H9 (cell line): ENCODE data around the gene SF3A2. TPM values are rescaled to one million over a fixed set of nuclear protein-coding genes. Genes with fewer than 3 reads are reported as not detected.

Experiments used
- DNase-seq: peaks from one replicate; pipeline ENCODE4 v3.0.0-alpha.2; 2017
- H2AFZ ChIP-seq: one replicate; pipeline ENCODE4 v1.6.1; 2013; ENCODE audit warnings: mild to moderate bottlenecking, low read length, control low read depth, moderate library complexity
- H2AK5ac ChIP-seq: 2 replicates; pipeline ENCODE4 v1.6.1; 2013; ENCODE audit warnings: low read length, control low read depth, mixed read lengths; ENCODE audit not compliant: insufficient read length
- H2BK120ac ChIP-seq: one replicate; pipeline ENCODE4 v1.6.1; 2013; ENCODE audit warnings: low read depth, mild to moderate bottlenecking, low read length, control low read depth, inconsistent platforms; ENCODE audit not compliant: poor library complexity, severe bottlenecking
- H2BK12ac ChIP-seq: 2 replicates; pipeline ENCODE4 v1.6.1; 2013; ENCODE audit warnings: low read length, control low read depth, mixed read lengths, low read depth; ENCODE audit not compliant: insufficient read length
- H2BK15ac ChIP-seq: 2 replicates; pipeline ENCODE4 v1.6.1; 2013; ENCODE audit warnings: low read depth, low read length, control low read depth
- H2BK20ac ChIP-seq: one replicate; pipeline ENCODE4 v1.6.1; 2013; ENCODE audit warnings: low read depth, mild to moderate bottlenecking, low read length, control low read depth, inconsistent platforms; ENCODE audit not compliant: poor library complexity, severe bottlenecking
- H2BK5ac ChIP-seq: 2 replicates; pipeline ENCODE4 v1.6.1; 2013; ENCODE audit warnings: low read length, control low read depth, mixed read lengths; ENCODE audit not compliant: insufficient read length
- H3K14ac ChIP-seq: 2 replicates; pipeline ENCODE4 v1.6.1; 2013; ENCODE audit warnings: low read length, control low read depth; ENCODE audit not compliant: insufficient read depth
- H3K18ac ChIP-seq: 2 replicates; pipeline ENCODE4 v1.6.1; 2013; ENCODE audit warnings: low read depth, mild to moderate bottlenecking, mixed read lengths, low read length, control low read depth; ENCODE audit not compliant: insufficient read length
- H3K23ac ChIP-seq: 2 replicates; pipeline ENCODE4 v1.6.1; 2013; ENCODE audit warnings: low read length, control low read depth, mixed read lengths, low read depth; ENCODE audit not compliant: insufficient read length
- H3K23me2 ChIP-seq: 2 replicates; pipeline ENCODE4 v1.6.1; 2013; ENCODE audit warnings: low read depth, mild to moderate bottlenecking, mixed read lengths, low read length, control low read depth; ENCODE audit not compliant: insufficient read length, poor library complexity, severe bottlenecking
- H3K27ac ChIP-seq: 2 replicates; pipeline ENCODE4 v1.5.1; 2013; ENCODE audit warnings: low read length, control low read depth, mixed read lengths, low read depth; ENCODE audit not compliant: insufficient read length
- H3K27me3 ChIP-seq: 2 replicates; pipeline ENCODE4 v1.6.1; 2013; ENCODE audit warnings: low read length, control low read depth, inconsistent platforms; ENCODE audit not compliant: insufficient read depth
- H3K4ac ChIP-seq: 2 replicates; pipeline ENCODE4 v1.6.1; 2013; ENCODE audit warnings: low read depth, mild to moderate bottlenecking, control low read depth, inconsistent platforms, low read length, moderate library complexity
- H3K4me1 ChIP-seq: 2 replicates; pipeline ENCODE4 v1.6.1; 2013; ENCODE audit warnings: low read length, control low read depth, inconsistent platforms; ENCODE audit not compliant: insufficient read depth
- H3K4me2 ChIP-seq: 2 replicates; pipeline ENCODE4 v1.6.1; 2013; ENCODE audit warnings: low read length, control low read depth, mixed read lengths; ENCODE audit not compliant: insufficient read length, insufficient read depth
- H3K56ac ChIP-seq: 2 replicates; pipeline ENCODE4 v1.6.1; 2013; ENCODE audit warnings: low read depth, mild to moderate bottlenecking, mixed read lengths, low read length, control low read depth; ENCODE audit not compliant: insufficient read length
- H3K79me1 ChIP-seq: 2 replicates; pipeline ENCODE4 v1.6.1; 2013; ENCODE audit warnings: low read depth, mild to moderate bottlenecking, moderate library complexity, low read length, control low read depth, inconsistent platforms; ENCODE audit not compliant: insufficient read depth, poor library complexity, severe bottlenecking
- H3K79me2 ChIP-seq: 2 replicates; pipeline ENCODE4 v1.6.1; 2013; ENCODE audit warnings: low read length, control low read depth, inconsistent platforms; ENCODE audit not compliant: insufficient read depth
- H3K9ac ChIP-seq: 2 replicates; pipeline ENCODE4 v1.6.1; 2013; ENCODE audit warnings: low read length, control low read depth, mixed read lengths; ENCODE audit not compliant: insufficient read length; ENCODE audit errors: extremely low read depth
- H3K9me3 ChIP-seq: one replicate; pipeline ENCODE4 v1.6.1; 2013; ENCODE audit warnings: low read depth, low read length, inconsistent platforms; ENCODE audit not compliant: control insufficient read depth
- H3T11ph ChIP-seq: one replicate; pipeline ENCODE4 v1.6.1; 2013; ENCODE audit warnings: mild to moderate bottlenecking, low read length, control low read depth, inconsistent platforms
- H4K20me1 ChIP-seq: one replicate; pipeline ENCODE4 v1.6.1; 2013; ENCODE audit not compliant: control insufficient read depth, insufficient read length, insufficient read depth
- H4K5ac ChIP-seq: 2 replicates; pipeline ENCODE4 v1.6.1; 2013; ENCODE audit warnings: low read depth, mild to moderate bottlenecking, mixed read lengths, low read length, control low read depth; ENCODE audit not compliant: insufficient read length
- H4K8ac ChIP-seq: replicated peaks from 2 replicates; pipeline ENCODE4 v1.6.1; 2013; ENCODE audit warnings: low read length, control low read depth, mixed read lengths, low read depth; ENCODE audit not compliant: insufficient read length
- H4K91ac ChIP-seq: 2 replicates; pipeline ENCODE4 v1.6.1; 2013; ENCODE audit warnings: low read depth, mild to moderate bottlenecking, moderate library complexity, mixed read lengths, low read length, control low read depth; ENCODE audit not compliant: insufficient read length
- H3K27ac Mint-ChIP-seq, 3 experiments: 2 replicates in 2 of 3; 3 replicates in 1 of 3; pipeline ENCODE4 v1.8.0; 2020 to 2021; ENCODE audit warnings: mixed read lengths in 3 of 3, mild to moderate bottlenecking in 1 of 3, moderate library complexity in 1 of 3
- H3K27me3 Mint-ChIP-seq: 2 replicates; pipeline ENCODE4 v1.8.0; 2021; ENCODE audit warnings: low read depth, mild to moderate bottlenecking, moderate library complexity, mixed read lengths
- H3K36me3 Mint-ChIP-seq, 3 experiments: 2 replicates in 2 of 3; 3 replicates in 1 of 3; pipeline ENCODE4 v1.8.0; 2020 to 2021; ENCODE audit warnings: low read depth in 3 of 3, mixed read lengths in 3 of 3; ENCODE audit not compliant: insufficient read depth in 1 of 3
- H3K4me1 Mint-ChIP-seq, 2 experiments: 2 replicates each; pipeline ENCODE4 v1.8.0; 2020; ENCODE audit warnings: mixed read lengths in 2 of 2
- H3K4me3 Mint-ChIP-seq, 2 experiments: 2 replicates in 1 of 2; 3 replicates in 1 of 2; pipeline ENCODE4 v1.8.0; 2020 to 2021; ENCODE audit warnings: mild to moderate bottlenecking in 2 of 2, mixed read lengths in 2 of 2, moderate library complexity in 1 of 2
- H3K9me3 Mint-ChIP-seq, 2 experiments: 2 replicates in 1 of 2; 3 replicates in 1 of 2; pipeline ENCODE4 v1.8.0; 2020; ENCODE audit warnings: mild to moderate bottlenecking in 2 of 2, mixed read lengths in 2 of 2, moderate library complexity in 1 of 2
- CTCF ChIP-seq: fragments of 200-600 bp; sonication (generic); conservative IDR thresholded peaks from 3 replicates; pipeline ENCODE4 v1.8.0; 2021; ENCODE audit warnings: antibody characterized with exemption, mild to moderate bottlenecking
- WGBS: extraction: QIAGEN DNeasy Blood & Tissue Kit; methylation state at CpG from one replicate; pipeline ENCODE4 v1.1.7; 2013; ENCODE audit warnings: missing lambda C conversion rate, low lambda C conversion rate, mixed read lengths; ENCODE audit not compliant: insufficient read length; ENCODE audit errors: extremely low coverage; 5-methylcytosine and 5-hydroxymethylcytosine counted together
- total RNA-seq: library from RNA; stranded (reverse); gene quantifications from 2 replicates; pipeline ENCODE4 v1.2.1, GENCODE V29; 2021

The SF3A2 gene
- total RNA-seq, 1 experiment from 2014 or later, result 166 TPM

DNA sequence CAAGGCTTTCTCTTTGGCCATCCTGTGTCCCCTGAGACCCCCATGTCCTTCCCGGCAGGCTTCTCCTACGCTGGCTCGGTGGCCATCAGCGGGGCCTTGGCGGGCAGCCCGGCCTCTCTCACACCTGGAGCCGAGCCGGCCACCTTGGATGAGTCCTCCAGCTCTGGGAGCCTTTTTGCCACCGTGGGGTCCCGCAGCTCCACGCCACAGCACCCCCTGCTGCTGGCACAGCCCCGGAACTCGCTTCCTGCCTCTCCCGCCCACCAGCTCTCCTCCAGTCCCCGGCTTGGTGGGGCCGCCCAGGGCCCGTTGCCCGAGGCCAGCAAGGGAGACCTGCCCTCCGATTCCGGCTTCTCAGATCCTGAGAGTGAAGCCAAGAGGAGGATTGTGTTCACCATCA is 14.7 kb upstream of the SF3A2 start:
- Mint-ChIP-seq H3K4me1 (no peaks in the 10 kb centered on the region), H3K27ac (no peak overlapping the region), H3K27me3 (no peaks in the 10 kb centered on the region; the same call in 1 of the 2 replicates), H3K36me3 (peaks cover 14 to 61% (median 47%) of the 10 kb centered on the region in 3 experiments; a peak in 6 of 7 replicates), H3K4me3 (no peak overlapping the region), H3K9me3 (no peaks in the 10 kb centered on the region)
- no peaks in the 10 kb centered on the region for H3K79me2 ChIP-seq
- H4K91ac ChIP-seq, result no peak overlapping the region
- H2BK20ac ChIP-seq, result no peak overlapping the region
- H3K4me2 ChIP-seq, result no peak overlapping the region
- no peak overlapping the region for H3T11ph ChIP-seq
- no peak overlapping the region for H2BK5ac ChIP-seq
- H3K27me3 ChIP-seq, result no peaks in the 10 kb centered on the region
- no peak overlapping the region for H3K23ac ChIP-seq
- DNase-seq, result no peak
- no peak overlapping the region for H3K27ac ChIP-seq
- H4K20me1 ChIP-seq, result no peaks in the 10 kb centered on the region
- no peak overlapping the region for H2AK5ac ChIP-seq
- peak; percentile 20; the same call in 2 of the 3 replicates for TF ChIP-seq CTCF
- no peak overlapping the region for H2BK15ac ChIP-seq
- H2BK120ac ChIP-seq, result no peak overlapping the region
- H3K18ac ChIP-seq, result no peak overlapping the region
- no peaks in the 10 kb centered on the region for H3K79me1 ChIP-seq
- H2AFZ ChIP-seq, result no peak overlapping the region
- no peak overlapping the region for H3K56ac ChIP-seq
- no CpG with 5 or more reads among the region's 20 CpGs for WGBS
- H2BK12ac ChIP-seq, result no peak overlapping the region
- no peaks in the 10 kb centered on the region for H3K23me2 ChIP-seq
- H4K5ac ChIP-seq, result no peak overlapping the region
- no peaks in the 10 kb centered on the region for H3K4me1 ChIP-seq
- no peak overlapping the region for H3K4ac ChIP-seq
- H3K14ac ChIP-seq, result no peak overlapping the region
- no peaks in the 10 kb centered on the region for H3K9me3 ChIP-seq
- no peak overlapping the region for H4K8ac ChIP-seq
- no peak overlapping the region for H3K9ac ChIP-seq
